HUES6 (cell line): Measurements from ENCODE around the gene RABGGTA.
"Not testable (repeated sequence)": the region's sequence is repeated elsewhere in the genome, so short reads cannot be mapped to it uniquely, and the experiment has no call there.

Source experiments
- H3K27ac ChIP-seq: 2 replicates; pipeline ENCODE4 v1.7.0; 2013; ENCODE audit warnings: low read depth, mild to moderate bottlenecking, low read length, inconsistent platforms
- H3K27me3 ChIP-seq: 2 replicates; pipeline ENCODE4 v1.6.1; 2013; ENCODE audit warnings: low read length; ENCODE audit not compliant: control insufficient read depth, insufficient read depth
- H3K36me3 ChIP-seq: 2 replicates; pipeline ENCODE4 v1.6.1; 2013; ENCODE audit warnings: low read length; ENCODE audit not compliant: control insufficient read depth, insufficient read depth
- H3K4me1 ChIP-seq: 2 replicates; pipeline ENCODE4 v1.6.1; 2013; ENCODE audit warnings: low read length; ENCODE audit not compliant: control insufficient read depth, insufficient read depth
- H3K4me3 ChIP-seq: 2 replicates; pipeline ENCODE4 v1.5.1; 2013; ENCODE audit warnings: low read depth, low read length
- H3K9ac ChIP-seq: one replicate; pipeline ENCODE4 v1.6.1; 2013; ENCODE audit warnings: mild to moderate bottlenecking, low read length
- H3K9me3 ChIP-seq: 2 replicates; pipeline ENCODE4 v1.6.1; 2013; ENCODE audit warnings: low read depth, low read length; ENCODE audit not compliant: control insufficient read depth, insufficient read depth

Gene RABGGTA

DNA sequence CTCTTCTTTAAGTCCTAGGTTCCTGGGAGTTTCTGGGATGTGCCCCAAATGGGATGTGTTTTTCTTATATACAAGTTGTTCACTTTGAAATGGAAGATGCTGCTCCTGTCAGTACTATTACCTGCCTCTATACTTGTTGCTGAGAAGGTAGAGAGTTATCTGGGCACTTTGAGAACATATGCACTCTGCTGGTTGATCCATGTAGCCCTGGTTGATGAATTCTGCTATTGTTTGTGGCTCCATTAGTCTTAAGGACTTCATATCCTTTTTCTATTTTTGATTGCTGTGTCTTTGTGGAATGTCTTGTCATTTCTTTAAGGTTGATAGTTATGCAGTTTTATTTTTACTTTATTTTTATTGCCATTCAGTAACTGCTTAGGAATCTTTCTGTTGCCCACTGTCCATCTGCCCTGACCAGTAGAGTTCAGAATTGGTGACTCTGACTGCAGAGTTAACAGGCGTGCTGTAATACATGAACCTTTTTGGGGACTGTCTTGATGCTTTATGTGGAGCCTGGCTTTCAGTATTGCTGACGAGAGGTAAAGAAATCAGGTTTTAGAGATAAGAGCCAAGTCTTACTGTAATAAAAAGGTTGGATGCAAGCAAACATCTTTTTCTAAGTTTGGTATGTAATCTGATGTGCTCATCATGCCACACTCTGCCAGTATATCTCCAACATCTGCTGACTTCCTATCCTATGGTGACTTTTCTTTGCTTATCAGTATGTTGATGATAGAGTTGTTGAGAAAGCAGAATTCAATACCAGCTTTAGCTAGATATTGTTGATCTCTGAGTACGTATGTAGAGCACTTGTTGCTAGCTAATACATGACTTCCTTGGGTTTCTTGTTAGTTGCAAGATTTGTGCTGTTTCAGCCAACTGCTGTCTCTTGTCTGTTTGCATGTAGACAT lies 37.0 kb downstream of the RABGGTA start:
- Histone ChIP-seq H3K27ac (no peak overlapping the region), H3K4me3 (no peak overlapping the region)

DNA sequence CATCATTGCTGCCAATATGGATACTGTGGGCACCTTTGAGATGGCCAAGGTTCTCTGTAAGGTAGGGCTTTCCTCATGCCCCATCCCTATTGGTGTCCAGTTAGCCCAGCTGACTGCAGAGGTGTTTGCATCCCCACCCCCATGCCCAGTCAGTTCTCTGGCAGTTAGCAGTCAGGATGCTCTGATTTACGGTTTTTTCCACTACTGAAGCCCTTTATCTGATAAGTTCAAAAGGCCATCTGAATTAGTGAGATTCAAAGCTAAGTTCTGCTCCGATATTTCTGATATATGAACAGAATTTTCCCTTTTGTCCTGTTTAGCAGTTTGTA lies 37.9 kb downstream of the RABGGTA start:
- H3K27ac ChIP-seq: no peak overlapping the region
- no peaks in the 10 kb centered on the region for H3K27me3 ChIP-seq
- peak overlapping the region; percentile 99 for H3K4me3 ChIP-seq
- H3K36me3 ChIP-seq: peaks cover 41% of the 10 kb centered on the region
- H3K9me3 ChIP-seq: no peaks in the 10 kb centered on the region
- H3K9ac ChIP-seq: peak overlapping the region; percentile 90
- H3K4me1 ChIP-seq: peaks cover 11% of the 10 kb centered on the region; the same call in 1 of the 2 replicates

More for the DNA sequence above, 37.0 kb downstream of the RABGGTA start:
- peaks cover 11% of the 10 kb centered on the region; the same call in 1 of the 2 replicates for H3K4me1 ChIP-seq
- H3K9ac ChIP-seq: no peak overlapping the region
- H3K36me3 ChIP-seq: peaks cover 49% of the 10 kb centered on the region
- H3K27me3 ChIP-seq: no peaks in the 10 kb centered on the region
- no peaks in the 10 kb centered on the region for H3K9me3 ChIP-seq

DNA sequence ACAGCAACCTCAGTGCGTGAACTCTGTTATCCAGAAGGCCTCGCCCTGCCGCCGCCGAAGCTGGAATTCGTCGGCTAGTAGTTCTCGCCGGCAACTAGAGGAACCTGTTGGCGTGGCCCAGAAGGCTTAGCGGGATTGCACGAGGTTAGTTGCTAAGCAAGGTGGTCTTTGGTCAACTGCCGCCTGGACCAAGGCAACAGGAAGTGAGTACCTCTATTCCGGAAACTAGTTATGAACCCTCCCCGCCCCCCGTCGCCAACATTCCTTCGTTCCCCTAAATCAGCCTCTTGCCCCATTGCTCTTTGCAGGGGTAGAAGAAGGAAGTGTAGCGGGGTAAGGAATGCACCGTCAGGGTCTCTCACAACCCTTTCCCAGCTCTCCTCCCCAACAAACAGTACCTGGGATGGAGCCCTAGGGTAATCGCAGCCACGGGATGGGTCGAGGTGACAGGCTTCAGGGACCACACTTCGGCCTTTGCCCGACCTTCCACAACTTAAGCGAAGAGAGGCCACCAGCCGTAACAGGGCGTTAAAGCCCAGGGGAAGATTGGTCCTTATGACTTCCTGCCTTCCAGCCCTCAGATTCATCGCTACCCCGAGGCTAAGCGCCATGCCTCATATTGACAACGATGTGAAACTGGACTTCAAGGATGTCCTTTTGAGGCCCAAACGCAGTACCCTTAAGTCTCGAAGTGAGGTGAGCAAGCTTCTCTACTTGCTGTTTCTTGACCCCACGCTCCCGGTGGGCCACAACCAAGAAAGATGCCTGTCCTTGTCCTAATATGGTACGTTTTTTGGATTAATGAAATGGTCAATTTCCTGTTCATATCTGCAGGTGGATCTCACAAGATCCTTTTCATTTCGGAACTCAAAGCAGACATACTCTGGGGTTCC lies 38.5 kb downstream of the RABGGTA start, which contains the start of gene GMPR2:
GMPR2 (plus strand) TSS at position 285 of the 893 bp plus-strand sequence; CDS start at position 610, 325 bp downstream.
- peak within 1 kb of the TSS; percentile 99 for H3K4me3 ChIP-seq
- no peaks in the 10 kb centered on the region for H3K9me3 ChIP-seq
- peaks cover 11% of the 10 kb centered on the region; the same call in 1 of the 2 replicates for H3K4me1 ChIP-seq
- H3K36me3 ChIP-seq: peaks cover 40% of the 10 kb centered on the region
- H3K9ac ChIP-seq: peak within 1 kb of the TSS; percentile 90
- no peaks in the 10 kb centered on the region for H3K27me3 ChIP-seq
- peak within 1 kb of the TSS; percentile 74; the same call in 1 of the 2 replicates for H3K27ac ChIP-seq

GRCh38 chr14:24232121-24232644 lies 39.2 kb downstream of the RABGGTA start, which contains the start of gene NEDD8:
Gene NEDD8, minus strand, starts transcription at chr14:24232367. Its CDS starts 100 bp downstream, at chr14:24232267.
- Histone ChIP-seq H3K9ac (peak within 1 kb of the TSS; percentile 90), H3K36me3 (peaks cover 38% of the 10 kb centered on the region), H3K27ac (peak within 1 kb of the TSS; percentile 74; the same call in 1 of the 2 replicates), H3K4me3 (peak within 1 kb of the TSS; percentile 99), H3K27me3 (no peaks in the 10 kb centered on the region), H3K4me1 (peaks cover 11% of the 10 kb centered on the region; the same call in 1 of the 2 replicates), H3K9me3 (no peaks in the 10 kb centered on the region)

DNA sequence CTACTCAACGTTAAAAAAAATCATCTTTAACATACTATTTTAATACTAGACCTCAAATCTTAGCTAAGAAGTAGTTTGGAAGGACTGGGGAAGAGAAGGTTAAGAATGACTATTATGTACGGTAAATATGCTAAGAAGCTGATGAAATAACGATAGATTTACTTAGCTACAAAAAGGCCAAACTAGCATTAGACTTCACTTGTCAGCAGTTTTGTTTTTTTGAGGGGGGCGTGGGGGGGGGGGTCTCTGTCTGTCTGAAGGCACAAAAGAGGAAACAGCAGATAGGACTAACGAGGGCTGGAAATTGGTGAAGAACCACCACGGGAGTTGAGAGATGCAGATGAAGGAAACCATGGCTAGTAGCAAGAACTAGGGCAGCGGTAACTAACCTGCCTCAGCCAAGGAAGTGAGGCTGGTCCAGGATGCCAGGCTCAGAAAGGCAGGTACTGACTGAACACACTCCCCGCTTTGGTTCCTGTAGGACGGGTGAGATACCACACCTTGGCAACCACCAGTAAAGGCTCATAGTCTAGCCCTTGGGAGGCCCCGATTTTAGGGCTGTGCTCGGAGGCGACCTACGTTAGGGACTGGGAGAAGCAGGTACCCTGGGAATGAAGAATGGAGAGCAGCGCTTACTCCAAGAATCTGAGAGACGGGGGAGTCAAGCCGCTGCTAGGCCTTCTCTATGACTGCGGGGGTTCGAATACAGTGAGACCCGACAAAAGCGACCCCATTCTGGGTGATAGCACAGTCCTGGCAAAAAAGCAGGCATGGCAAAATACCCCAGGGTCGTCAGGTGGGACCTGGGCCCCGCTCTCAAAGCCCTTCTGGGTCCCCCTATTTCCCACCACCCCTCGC lies 39.9 kb downstream of the RABGGTA start:
- no peaks in the 10 kb centered on the region for H3K27me3 ChIP-seq
- H3K4me3 ChIP-seq: peak overlapping the region; percentile 99
- peaks cover 31% of the 10 kb centered on the region for H3K36me3 ChIP-seq
- H3K4me1 ChIP-seq: peaks cover 11% of the 10 kb centered on the region; the same call in 1 of the 2 replicates
- H3K9ac ChIP-seq: peak overlapping the region; percentile 90
- H3K9me3 ChIP-seq: no peaks in the 10 kb centered on the region
- peak overlapping the region; percentile 74; the same call in 1 of the 2 replicates for H3K27ac ChIP-seq

- peaks cover 11% of the 10 kb centered on the region; the same call in 1 of the 2 replicates for H3K36me3 ChIP-seq
- no peaks in the 10 kb centered on the region for H3K9me3 ChIP-seq
- no peak overlapping the region for H3K9ac ChIP-seq
- H3K4me3 ChIP-seq: no peak overlapping the region
- H3K27ac ChIP-seq: no peak overlapping the region
- no peaks in the 10 kb centered on the region for H3K27me3 ChIP-seq
- peaks cover 11% of the 10 kb centered on the region; the same call in 1 of the 2 replicates for H3K4me1 ChIP-seq
Measured at GRCh38 chr14:24228902-24229301, 42.5 kb downstream of the RABGGTA start.

DNA sequence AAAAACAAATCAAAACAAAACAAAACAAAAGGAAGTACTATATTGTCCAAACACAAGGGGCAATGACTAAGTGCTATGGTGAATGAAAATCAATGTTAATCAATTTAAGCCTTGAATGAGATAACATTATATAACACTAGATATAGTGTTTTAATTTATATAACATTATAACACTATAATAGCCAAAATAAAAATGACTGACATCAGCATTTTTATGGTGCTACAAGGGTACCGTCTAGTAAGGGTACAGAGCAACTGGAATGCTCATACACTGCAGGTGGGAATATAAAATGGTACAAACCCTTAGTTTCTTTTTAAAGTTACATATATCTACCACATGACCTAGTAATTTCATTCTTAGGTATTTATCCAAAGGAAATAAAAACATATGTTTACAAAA lies 44.9 kb downstream of the RABGGTA start:
- Histone ChIP-seq H3K4me1 (0 out of 2 replicates have a peak, but pooled peaks cover 4% of the 10 kb centered on the region), H3K4me3 (no peak overlapping the region), H3K36me3 (peaks cover 11% of the 10 kb centered on the region; the same call in 1 of the 2 replicates), H3K27me3 (no peaks in the 10 kb centered on the region), H3K27ac (no peak overlapping the region), H3K9ac (no peak overlapping the region), H3K9me3 (no peaks in the 10 kb centered on the region)

DNA sequence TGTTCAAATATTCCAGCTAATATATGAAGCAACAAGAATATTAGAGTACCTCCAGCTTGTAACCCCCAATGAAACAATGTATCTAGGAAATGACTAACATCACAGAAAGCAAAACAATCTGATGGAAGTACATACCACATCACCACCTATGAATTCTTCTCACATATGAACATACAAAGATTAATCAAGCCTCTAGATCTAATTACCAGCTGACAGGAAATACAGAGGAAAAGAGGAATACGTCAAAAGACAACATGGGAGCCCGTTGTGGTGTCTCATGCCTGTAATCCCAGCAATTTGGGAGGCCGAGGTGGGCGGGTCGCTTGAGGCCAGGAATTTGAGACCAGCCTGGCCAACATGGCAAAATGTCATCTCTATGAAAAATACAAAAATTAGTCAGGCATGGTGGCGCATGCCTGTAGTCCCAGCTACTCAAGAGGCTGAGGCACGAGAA lies 46.8 kb downstream of the RABGGTA start:
- no peaks in the 10 kb centered on the region for H3K9me3 ChIP-seq
- H3K4me1 ChIP-seq: no peaks in the 10 kb centered on the region
- no peaks in the 10 kb centered on the region for H3K27me3 ChIP-seq
- no peak overlapping the region for H3K9ac ChIP-seq
- H3K4me3 ChIP-seq: no peak overlapping the region
- no peak overlapping the region for H3K27ac ChIP-seq
- H3K36me3 ChIP-seq: peaks cover 11% of the 10 kb centered on the region; the same call in 1 of the 2 replicates

DNA sequence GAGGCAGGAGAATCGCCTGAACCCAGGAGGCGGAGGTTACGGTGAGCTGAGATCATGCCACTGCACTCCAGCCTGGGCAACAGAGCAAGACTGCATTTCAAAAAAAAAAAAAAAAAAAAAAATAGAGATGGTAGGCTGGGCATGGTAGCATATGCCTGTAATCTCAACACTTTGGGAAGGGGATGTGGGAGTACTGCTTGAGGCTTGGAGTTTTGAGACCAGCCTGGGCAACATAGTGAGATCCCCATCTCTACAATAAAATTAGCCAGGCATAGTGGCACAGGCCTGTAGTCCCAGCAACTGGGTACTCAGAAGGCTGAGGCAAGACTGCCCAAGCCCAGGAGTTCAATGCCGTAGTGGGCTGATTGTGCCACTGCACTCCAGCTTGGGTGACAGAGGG lies 48.4 kb downstream of the RABGGTA start:
- H3K9ac ChIP-seq, H3K9me3 ChIP-seq: not testable (repeated sequence)

DNA sequence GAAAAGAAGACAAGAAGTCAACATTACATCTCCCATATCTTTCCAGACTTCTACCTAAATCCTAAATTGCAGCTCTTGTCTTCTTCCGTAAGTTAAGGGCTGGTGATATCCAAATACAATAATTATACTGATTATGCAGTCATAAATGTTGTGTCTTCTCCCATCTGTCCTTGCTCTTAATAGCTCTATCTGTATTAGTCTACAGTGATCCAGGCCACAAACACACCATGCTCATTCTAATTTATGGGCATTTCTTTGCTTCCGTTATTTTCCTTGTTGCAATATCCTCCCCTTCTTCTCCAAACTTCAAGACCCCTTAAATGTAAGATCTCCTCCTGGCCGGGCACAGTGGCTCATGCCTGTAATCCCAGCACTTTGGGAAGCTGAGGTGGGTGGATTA lies 51.9 kb downstream of the RABGGTA start:
- Histone ChIP-seq H3K27me3 (no peaks in the 10 kb centered on the region), H3K9ac (no peak overlapping the region), H3K9me3 (no peaks in the 10 kb centered on the region), H3K4me3 (no peak overlapping the region), H3K4me1 (no peaks in the 10 kb centered on the region), H3K27ac (no peak overlapping the region), H3K36me3 (peaks cover 7% of the 10 kb centered on the region)

More for the DNA sequence above, 48.4 kb downstream of the RABGGTA start:
- H3K4me1 ChIP-seq, H3K4me3 ChIP-seq, H3K27me3 ChIP-seq, H3K27ac ChIP-seq: not testable (repeated sequence)
- H3K36me3 ChIP-seq: peaks cover 11% of the 10 kb centered on the region
